ENCODE measurements around the gene CD3E. TPM values are rescaled to one million over a fixed set of nuclear protein-coding genes. Genes with fewer than 3 reads are reported as not detected.

Gene CD3E
- total and polyA plus RNA-seq, 2 donors (not counting 3 experiments of a cell fraction or from before 2014, with no cell fraction given), result not detected

GRCh38 chr11:118310781-118311485 is 6.4 kb downstream of the CD3E start:
- H3K4me1 ChIP-seq (ENCODE audit: control insufficient read depth, extremely low read depth, insufficient read depth, low read length), result no peaks in the 10 kb centered on the region
- dilution Hi-C loops (cut with MboI; ENCODE audit: extremely low pct_ligation_motif_present, low sequenced_read_pairs), result no loop called here
- TF ChIP-seq MYC (IDR thresholded peaks at IDR 0.05; ENCODE audit: low read depth, low read length) (no peak), POLR2A (IDR thresholded peaks at IDR 0.05; ENCODE audit: low read depth, low read length) (no peak), GATA2 (IDR thresholded peaks at IDR 0.05; ENCODE audit: insufficient read depth, insufficient read length, low read depth, low read length) (no peak), FOS (IDR thresholded peaks at IDR 0.05; ENCODE audit: borderline replicate concordance, insufficient read depth, low read length) (no peak), EZH2 (IDR thresholded peaks at IDR 0.05; ENCODE audit: borderline replicate concordance, low read depth, low read length, severe bottlenecking) (no peak), CTCF (IDR thresholded peaks at IDR 0.05; ENCODE audit: extremely low read depth in 1 of 2, insufficient read depth in 1 of 2, low read depth in 1 of 2, low read length in 2 of 2) (no peak), MAX (IDR thresholded peaks at IDR 0.05; ENCODE audit: insufficient read depth, insufficient read length) (no peak), POLR2AphosphoS5 (IDR thresholded peaks at IDR 0.05; ENCODE audit: insufficient read depth, low read depth, low read length) (no peak)
- peak; percentile 6 for DNase-seq (ENCODE audit: low read depth, low spot score)
- H2AFZ ChIP-seq (ENCODE audit: low read depth, low read length), result no peak overlapping the region
- no TSS peak for BruUV-seq (replicated peaks)
- peaks cover 7 to 12% of the 10 kb centered on the region in 2 experiments for H3K27me3 ChIP-seq (ENCODE audit: control insufficient read depth in 2 of 2, insufficient read depth in 2 of 2, low read length in 2 of 2)
- no peak overlapping the region for H3K27ac ChIP-seq (ENCODE audit: insufficient read depth, low read depth, low read length)
- no peak overlapping the region for H3K9ac ChIP-seq (replicated peaks; ENCODE audit: extremely low read depth, insufficient read depth, low read length)
- no peaks in the 10 kb centered on the region for H4K20me1 ChIP-seq (replicated peaks; ENCODE audit: control insufficient read depth, extremely low read depth, insufficient read depth, low read length)
- intact Hi-C loops (cut with micrococcal nuclease), result no loop called here
- H3K79me2 ChIP-seq (ENCODE audit: control insufficient read depth, insufficient read depth, low read length), result no peaks in the 10 kb centered on the region
- no peak overlapping the region for H3K4me3 ChIP-seq (replicated peaks in 1 of 3; ENCODE audit: insufficient read depth in 1 of 3, low read depth in 1 of 3, low read length in 3 of 3)
- H3K36me3 ChIP-seq (ENCODE audit: control insufficient read depth in 2 of 2, extremely low read depth in 1 of 2, insufficient read depth in 2 of 2, low read length in 2 of 2), result no peaks in the 10 kb centered on the region
- no peaks in the 10 kb centered on the region for H3K9me3 ChIP-seq (replicated peaks; ENCODE audit: control insufficient read depth, insufficient read depth, low read length)
- ChIA-PET CTCF (interaction anchor here (0.8 to 2.4 kb wide), 8 partner anchors 10 to 140 kb away, joined by 3 to 23 read pairs (median 4); no protein-coding TSS in a partner anchor), POLR2A (no interaction called here)
- H3K4me2 ChIP-seq (ENCODE audit: insufficient read depth, low read length), result no peak overlapping the region
- no peaks in the 10 kb centered on the region for H3K9me1 ChIP-seq (replicated peaks; ENCODE audit: control insufficient read depth, extremely low read depth, insufficient read depth, low read length)
- no peak for FAIRE-seq
